Lower lobe of right lung (tissue), 2 donors: ENCODE measurements around the gene OR14A16. TPM values are rescaled to one million over a fixed set of nuclear protein-coding genes. Genes with fewer than 3 reads are reported as not detected.

Experiments
- ATAC-seq, 2 donors: fragments of 200-7000 bp; cut with Tn5 transposase; one replicate each; pipeline ENCODE4 v1.9.1; 2020 to 2022; ENCODE audit warnings: mild to moderate bottlenecking in 2 of 2, moderate library complexity in 2 of 2
- DNase-seq: peaks from one replicate; pipeline ENCODE4 v3.0.0-alpha.2; 2020
- H3K27ac ChIP-seq: fragments of 200-600 bp; one replicate; pipeline ENCODE4 v1.8.0; 2022
- H3K27me3 ChIP-seq: fragments of 200-600 bp; one replicate; pipeline ENCODE4 v1.8.0; 2022; ENCODE audit warnings: low read depth
- H3K36me3 ChIP-seq: fragments of 200-600 bp; one replicate; pipeline ENCODE4 v1.8.0; 2022; ENCODE audit warnings: mild to moderate bottlenecking
- H3K4me1 ChIP-seq: fragments of 200-600 bp; one replicate; pipeline ENCODE4 v1.8.0; 2022
- H3K4me3 ChIP-seq: fragments of 200-600 bp; one replicate; pipeline ENCODE4 v1.8.0; 2022; ENCODE audit warnings: mild to moderate bottlenecking
- H3K9me3 ChIP-seq: fragments of 200-600 bp; one replicate; pipeline ENCODE4 v1.8.0; 2022
- intact Hi-C: fragments of 100-400 bp; cut with DNase I; formaldehyde crosslinking; loops from one replicate; pipeline ENCODE4 v1.11.0; 2022
- total RNA-seq: library from RNA; stranded (reverse); fragmentation: NEBNext Ultra II Directional; extraction: Animal tissue kit (Norgen Biotek cat#: 25700); gene quantifications from one replicate; pipeline ENCODE4 v1.2.1, GENCODE V29; 2021
- TF ChIP-seq, protein P1 (sequence below): fragments of 200-600 bp; IDR thresholded peaks from one replicate; pipeline ENCODE4 v1.8.0; 2022; ENCODE audit warnings: antibody characterized with exemption, mild to moderate bottlenecking
- donor health status: DM: no; HTN: yes; CAD: no; lungs with severe emphysema.

Gene OR14A16
- total RNA-seq, 1 donor from 2014 or later: not detected

GRCh38 chr1:247833601-247834000, 9.7 kb upstream of the OR14A16 start:
- ATAC-seq (no peak), DNase-seq (no peak)
- Histone ChIP-seq H3K27ac (no peak overlapping the region), H3K9me3 (no peaks in the 10 kb centered on the region), H3K4me1 (no peaks in the 10 kb centered on the region), H3K27me3 (no peaks in the 10 kb centered on the region), H3K36me3 (no peaks in the 10 kb centered on the region), H3K4me3 (no peak overlapping the region)
- intact Hi-C loops: no loop called here
- TF ChIP-seq, protein P1, sequence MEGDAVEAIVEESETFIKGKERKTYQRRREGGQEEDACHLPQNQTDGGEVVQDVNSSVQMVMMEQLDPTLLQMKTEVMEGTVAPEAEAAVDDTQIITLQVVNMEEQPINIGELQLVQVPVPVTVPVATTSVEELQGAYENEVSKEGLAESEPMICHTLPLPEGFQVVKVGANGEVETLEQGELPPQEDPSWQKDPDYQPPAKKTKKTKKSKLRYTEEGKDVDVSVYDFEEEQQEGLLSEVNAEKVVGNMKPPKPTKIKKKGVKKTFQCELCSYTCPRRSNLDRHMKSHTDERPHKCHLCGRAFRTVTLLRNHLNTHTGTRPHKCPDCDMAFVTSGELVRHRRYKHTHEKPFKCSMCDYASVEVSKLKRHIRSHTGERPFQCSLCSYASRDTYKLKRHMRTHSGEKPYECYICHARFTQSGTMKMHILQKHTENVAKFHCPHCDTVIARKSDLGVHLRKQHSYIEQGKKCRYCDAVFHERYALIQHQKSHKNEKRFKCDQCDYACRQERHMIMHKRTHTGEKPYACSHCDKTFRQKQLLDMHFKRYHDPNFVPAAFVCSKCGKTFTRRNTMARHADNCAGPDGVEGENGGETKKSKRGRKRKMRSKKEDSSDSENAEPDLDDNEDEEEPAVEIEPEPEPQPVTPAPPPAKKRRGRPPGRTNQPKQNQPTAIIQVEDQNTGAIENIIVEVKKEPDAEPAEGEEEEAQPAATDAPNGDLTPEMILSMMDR: no peak

GRCh38 chr1:247829656-247830055, 5.7 kb upstream of the OR14A16 start:
- Histone ChIP-seq H3K9me3 (no peaks in the 10 kb centered on the region), H3K27ac (no peak overlapping the region), H3K4me1 (no peaks in the 10 kb centered on the region), H3K27me3 (no peaks in the 10 kb centered on the region), H3K36me3 (no peaks in the 10 kb centered on the region), H3K4me3 (no peak overlapping the region)
- TF ChIP-seq, protein P1: no peak
- ATAC-seq: no peak
- intact Hi-C loops: no loop called here
- no peak for DNase-seq

- Histone ChIP-seq H3K4me3 (no peak overlapping the region), H3K27ac (no peak overlapping the region), H3K36me3 (no peaks in the 10 kb centered on the region), H3K27me3 (no peaks in the 10 kb centered on the region), H3K4me1 (no peaks in the 10 kb centered on the region), H3K9me3 (no peaks in the 10 kb centered on the region)
- TF ChIP-seq, protein P1: no peak
- DNase-seq (no peak), ATAC-seq (no peak)
- intact Hi-C loops: no loop called here
These were observed 1.4 kb upstream of the OR14A16 start for GRCh38 chr1:247825362-247825761.

GRCh38 chr1:247822060-247822459, 1.9 kb downstream of the OR14A16 start:
- TF ChIP-seq, protein P1: no peak
- no peaks in the 10 kb centered on the region for H3K27me3 ChIP-seq
- no peak overlapping the region for H3K27ac ChIP-seq
- DNase-seq (no peak), ATAC-seq (no peak)
- no peaks in the 10 kb centered on the region for H3K4me1 ChIP-seq
- no peaks in the 10 kb centered on the region for H3K9me3 ChIP-seq
- no peak overlapping the region for H3K4me3 ChIP-seq
- intact Hi-C loops: no loop called here
- H3K36me3 ChIP-seq: no peaks in the 10 kb centered on the region

DNA sequence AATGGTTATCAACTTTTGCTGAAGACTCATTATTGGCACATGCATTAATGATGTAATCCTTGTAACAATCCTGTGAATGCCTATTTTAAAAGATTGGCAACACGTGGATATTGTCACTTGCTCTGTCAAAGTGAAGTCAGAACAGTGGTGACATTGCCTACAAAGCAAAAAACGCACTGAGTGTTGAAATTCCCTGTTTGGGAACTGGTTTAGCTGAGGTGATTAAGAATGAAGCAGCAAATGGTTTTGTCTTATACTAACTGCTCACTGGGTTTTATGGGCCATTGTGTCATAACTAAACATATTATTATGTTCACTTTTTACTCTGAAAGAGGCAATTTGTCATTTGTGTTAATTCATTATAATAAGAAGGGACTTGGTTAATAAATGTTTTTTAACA, 11.3 kb downstream of the OR14A16 start:
- H3K27me3 ChIP-seq: no peaks in the 10 kb centered on the region
- H3K4me1 ChIP-seq: no peaks in the 10 kb centered on the region
- H3K36me3 ChIP-seq: no peaks in the 10 kb centered on the region
- DNase-seq (no peak), ATAC-seq (no peak)
- H3K9me3 ChIP-seq: no peaks in the 10 kb centered on the region
- TF ChIP-seq, protein P1: no peak
- intact Hi-C loops: no loop called here
- H3K27ac ChIP-seq: no peak overlapping the region
- no peak overlapping the region for H3K4me3 ChIP-seq

DNA sequence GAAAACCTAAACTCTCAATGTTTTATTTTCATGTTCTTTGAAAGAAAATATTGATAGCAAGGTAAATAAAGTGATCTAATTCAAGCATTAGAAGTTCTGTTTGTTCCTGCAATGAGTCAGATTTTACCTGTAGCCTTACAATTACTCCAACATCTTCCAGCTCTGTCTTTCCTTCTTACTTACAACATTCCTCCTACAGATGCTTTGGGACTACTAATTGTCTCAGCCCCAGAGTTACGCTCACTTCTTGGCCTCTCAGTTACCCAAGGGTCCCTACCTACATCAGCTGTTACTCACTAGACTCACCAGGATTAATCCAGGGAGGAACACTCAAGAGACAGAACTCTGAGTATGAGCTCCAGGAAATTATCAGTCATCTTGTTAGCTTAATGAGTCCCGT, 26.4 kb downstream of the OR14A16 start:
- no peaks in the 10 kb centered on the region for H3K27me3 ChIP-seq
- ATAC-seq: no peak
- no peak for DNase-seq
- no peak overlapping the region for H3K4me3 ChIP-seq
- H3K9me3 ChIP-seq: no peaks in the 10 kb centered on the region
- TF ChIP-seq, protein P1: no peak
- H3K4me1 ChIP-seq: no peaks in the 10 kb centered on the region
- intact Hi-C loops: no loop called here
- no peak overlapping the region for H3K27ac ChIP-seq
- H3K36me3 ChIP-seq: no peaks in the 10 kb centered on the region
